GM12873 (cell line): ENCODE results near the gene STK4.

Experiments used
- CTCF ChIP-seq: IDR thresholded peaks from 2 replicates; pipeline ENCODE4 v1.5.1; 2012; ENCODE audit warnings: low read depth, mild to moderate bottlenecking, moderate library complexity, low read length, control low read depth; ENCODE audit not compliant: insufficient read depth; ENCODE audit errors: missing control alignments

Gene STK4

GRCh38 chr20:44966030-44966961 lies at the start of gene STK4:
Gene STK4 (plus strand): TSS chr20:44966512. CDS start chr20:44966569, 57 bp downstream.
- TF ChIP-seq CTCF = peak; percentile 65

GRCh38 chr20:44916586-44916985 lies 49.7 kb upstream of the STK4 start:
- TF ChIP-seq CTCF = no peak

GRCh38 chr20:44917399-44917798 lies 48.9 kb upstream of the STK4 start:
- TF ChIP-seq CTCF = no peak

- no peak for TF ChIP-seq CTCF
Observed at GRCh38 chr20:44918342-44918741, 48.0 kb upstream of the STK4 start.

GRCh38 chr20:44918761-44919160 lies 47.6 kb upstream of the STK4 start:
- no peak for TF ChIP-seq CTCF

- no peak for TF ChIP-seq CTCF
Observed at GRCh38 chr20:44921447-44921846, 44.9 kb upstream of the STK4 start.

GRCh38 chr20:44924541-44924940 lies 41.8 kb upstream of the STK4 start:
- TF ChIP-seq CTCF = no peak
